Measurements from ENCODE around the gene DCST1.

Gene DCST1

GRCh38 chr1:155012776-155013602 lies 20.6 kb upstream of the DCST1 start:
- TF ChIP-seq NFRKB (IDR thresholded peaks at IDR 0.05) (no peak), FOXA1 (IDR thresholded peaks at IDR 0.05) (no peak), SP1 (IDR thresholded peaks at IDR 0.05) (no peak), ARNT (IDR thresholded peaks at IDR 0.05) (no peak), FOXM1 (IDR thresholded peaks at IDR 0.05; ENCODE audit: borderline replicate concordance) (no peak), HDGF (IDR thresholded peaks at IDR 0.05; ENCODE audit: borderline replicate concordance) (no peak), LEF1 (IDR thresholded peaks at IDR 0.05; ENCODE audit: borderline replicate concordance) (no peak), ELF4 (IDR thresholded peaks at IDR 0.05) (no peak), L3MBTL2 (conservative IDR thresholded peaks at IDR 0.05) (no peak), ZNF384 (IDR thresholded peaks at IDR 0.05) (no peak)
- ChIA-PET CTCF (interaction anchor here (0.7 to 1.1 kb wide), 2 partner anchors 11 to 13 kb away, joined by 3 to 6 read pairs; no protein-coding TSS in a partner anchor), POLR2A (interaction anchor here (1.3 to 5.3 kb wide), 5 partner anchors 9 to 181 kb away, joined by 4 to 43 read pairs (median 8); no protein-coding TSS in a partner anchor)
- DNase-seq (ENCODE audit: extremely low spot score): no peak

GRCh38 chr1:155013632-155014031 lies 20.0 kb upstream of the DCST1 start:
- DNase-seq (ENCODE audit: extremely low spot score): no peak
- ChIA-PET CTCF (interaction anchor here (4.3 kb wide), 1 partner anchor 17 kb away, joined by 45 read pairs; the partner anchor contains the start of gene LENEP), POLR2A (interaction anchor here (1.9 to 5.3 kb wide), 3 partner anchors 9 to 181 kb away, joined by 4 to 43 read pairs (median 8); no protein-coding TSS in a partner anchor)
- no peak for TF ChIP-seq TARDBP (IDR thresholded peaks at IDR 0.05)

- DNase-seq (ENCODE audit: extremely low spot score): no peak
- TF ChIP-seq SP1 (IDR thresholded peaks at IDR 0.05): no peak
- no peak for TF ChIP-seq TARDBP (IDR thresholded peaks at IDR 0.05)
- no peak for TF ChIP-seq FOXK2 (IDR thresholded peaks at IDR 0.05)
- TF ChIP-seq HDGF (IDR thresholded peaks at IDR 0.05; ENCODE audit: borderline replicate concordance): no peak
- no peak for TF ChIP-seq ARNT (IDR thresholded peaks at IDR 0.05)
- TF ChIP-seq BHLHE40 (IDR thresholded peaks at IDR 0.05; ENCODE audit: borderline replicate concordance): no peak
- no peak for TF ChIP-seq ELF4 (IDR thresholded peaks at IDR 0.05)
- TF ChIP-seq FOXA1 (IDR thresholded peaks at IDR 0.05): no peak
- TF ChIP-seq SUZ12 (IDR thresholded peaks at IDR 0.05): no peak
- TF ChIP-seq LEF1 (IDR thresholded peaks at IDR 0.05; ENCODE audit: borderline replicate concordance): no peak
- no peak for TF ChIP-seq NFRKB (IDR thresholded peaks at IDR 0.05)
- no peak for TF ChIP-seq L3MBTL2 (conservative IDR thresholded peaks at IDR 0.05)
- no peak for TF ChIP-seq FOXM1 (IDR thresholded peaks at IDR 0.05; ENCODE audit: borderline replicate concordance)
- no peak for TF ChIP-seq ZNF384 (IDR thresholded peaks at IDR 0.05)
- no peak for TF ChIP-seq PKNOX1 (IDR thresholded peaks at IDR 0.05)
- no peak for TF ChIP-seq CTBP1 (IDR thresholded peaks at IDR 0.05; ENCODE audit: borderline replicate concordance)
- ChIA-PET POLR2A (interaction anchor here (1.1 to 5.3 kb wide), 6 partner anchors 8 to 53 kb away, joined by 4 to 43 read pairs (median 7); partner anchors contain the start of genes ADAM15 and PYGO2), CTCF (interaction anchor here (1.1 to 4.3 kb wide), 2 partner anchors 18 to 41 kb away, joined by 3 to 45 read pairs; partner anchors contain the start of gene LENEP)
These were observed 18.7 kb upstream of the DCST1 start for GRCh38 chr1:155014709-155015508.

GRCh38 chr1:155015527-155016230 lies 17.9 kb upstream of the DCST1 start:
- POLR2A ChIA-PET: interaction anchor here (1.1 to 5.3 kb wide), 7 partner anchors 9 to 54 kb away, joined by 3 to 43 read pairs (median 6); partner anchors contain the start of genes ADAM15, PYGO2 and SHC1
- TF ChIP-seq BHLHE40 (IDR thresholded peaks at IDR 0.05; ENCODE audit: borderline replicate concordance): no peak
- no peak for TF ChIP-seq NFRKB (IDR thresholded peaks at IDR 0.05)
- no peak for TF ChIP-seq TARDBP (IDR thresholded peaks at IDR 0.05)
- no peak for TF ChIP-seq ARNT (IDR thresholded peaks at IDR 0.05)
- no peak for TF ChIP-seq FOXM1 (IDR thresholded peaks at IDR 0.05; ENCODE audit: borderline replicate concordance)
- TF ChIP-seq SP1 (IDR thresholded peaks at IDR 0.05): no peak
- no peak for TF ChIP-seq SUZ12 (IDR thresholded peaks at IDR 0.05)
- no peak for TF ChIP-seq FOXA1 (IDR thresholded peaks at IDR 0.05)
- no peak for TF ChIP-seq LEF1 (IDR thresholded peaks at IDR 0.05; ENCODE audit: borderline replicate concordance)
- TF ChIP-seq FOXK2 (IDR thresholded peaks at IDR 0.05): no peak
- no peak for TF ChIP-seq PKNOX1 (IDR thresholded peaks at IDR 0.05)
- no peak for TF ChIP-seq ZNF384 (IDR thresholded peaks at IDR 0.05)
- no peak for TF ChIP-seq HDGF (IDR thresholded peaks at IDR 0.05; ENCODE audit: borderline replicate concordance)
- DNase-seq (ENCODE audit: extremely low spot score): no peak
- CTCF ChIA-PET: interaction anchor here (1.1 to 4.3 kb wide), 2 partner anchors 19 to 42 kb away, joined by 3 to 45 read pairs; partner anchors contain the start of gene LENEP

GRCh38 chr1:155016231-155016831 lies 17.3 kb upstream of the DCST1 start:
- ChIA-PET CTCF (interaction anchor here (0.6 to 4.3 kb wide), 5 partner anchors 13 to 46 kb away, joined by 3 to 45 read pairs (median 5); partner anchors contain the start of genes LENEP and SHC1), POLR2A (interaction anchor here (0.7 to 5.3 kb wide), 8 partner anchors 9 to 55 kb away, joined by 3 to 43 read pairs (median 7); partner anchors contain the start of genes ADAM15 and SHC1)
- TF ChIP-seq SUZ12 (IDR thresholded peaks at IDR 0.05) (no peak), CTBP1 (IDR thresholded peaks at IDR 0.05; ENCODE audit: borderline replicate concordance) (no peak), L3MBTL2 (conservative IDR thresholded peaks at IDR 0.05) (no peak), FOXM1 (IDR thresholded peaks at IDR 0.05; ENCODE audit: borderline replicate concordance) (no peak), BHLHE40 (IDR thresholded peaks at IDR 0.05; ENCODE audit: borderline replicate concordance) (no peak), NFRKB (IDR thresholded peaks at IDR 0.05) (no peak), TARDBP (IDR thresholded peaks at IDR 0.05) (no peak), LEF1 (IDR thresholded peaks at IDR 0.05; ENCODE audit: borderline replicate concordance) (no peak), FOXA1 (IDR thresholded peaks at IDR 0.05) (no peak), ZNF384 (IDR thresholded peaks at IDR 0.05) (no peak)
- DNase-seq (ENCODE audit: extremely low spot score): no peak

Measured in HEK293T (cell line).